Inferior parietal cortex (tissue), 1 donor: ENCODE data around the gene CFAP52.
"Not testable (repeated sequence)": the region's sequence is repeated elsewhere in the genome, so short reads cannot be mapped to it uniquely, and the experiment has no call there.

ENCODE experiments used
- DNase-seq: peaks from one replicate; pipeline ENCODE4 v3.0.0-alpha.2; 2016; ENCODE audit errors: extremely low spot score

The CFAP52 gene

DNA sequence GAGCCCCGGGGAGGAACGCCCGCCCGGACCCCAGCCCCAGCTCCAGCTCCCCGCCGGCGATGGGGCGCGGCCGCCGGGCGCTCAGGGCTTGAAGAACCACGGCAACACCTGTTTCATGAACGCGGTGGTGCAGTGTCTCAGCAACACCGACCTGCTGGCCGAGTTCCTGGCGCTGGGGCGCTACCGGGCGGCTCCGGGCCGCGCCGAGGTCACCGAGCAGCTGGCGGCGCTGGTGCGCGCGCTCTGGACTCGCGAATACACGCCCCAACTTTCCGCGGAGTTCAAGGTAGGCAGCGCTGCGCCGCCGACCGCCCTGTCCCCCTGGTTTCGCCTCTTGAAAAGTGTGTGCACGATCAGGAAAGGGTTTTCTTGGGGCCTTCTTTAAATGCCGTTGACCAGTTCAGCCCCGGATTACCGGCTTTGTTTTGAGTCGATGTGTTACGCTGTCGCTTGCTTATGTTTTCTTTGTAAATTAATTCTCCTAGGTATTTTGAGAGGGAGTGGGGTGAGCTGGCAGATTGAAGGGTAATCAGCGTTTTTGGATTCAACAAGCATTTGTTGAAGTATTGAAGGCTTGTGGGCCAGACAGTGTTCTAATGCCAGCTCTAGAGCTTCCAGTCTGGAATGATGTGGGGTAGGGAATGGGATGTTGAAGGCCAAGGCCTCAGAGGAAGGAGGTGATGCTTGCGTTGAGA is 69.6 kb downstream of the CFAP52 start:
- DNase-seq, result no peak

DNA sequence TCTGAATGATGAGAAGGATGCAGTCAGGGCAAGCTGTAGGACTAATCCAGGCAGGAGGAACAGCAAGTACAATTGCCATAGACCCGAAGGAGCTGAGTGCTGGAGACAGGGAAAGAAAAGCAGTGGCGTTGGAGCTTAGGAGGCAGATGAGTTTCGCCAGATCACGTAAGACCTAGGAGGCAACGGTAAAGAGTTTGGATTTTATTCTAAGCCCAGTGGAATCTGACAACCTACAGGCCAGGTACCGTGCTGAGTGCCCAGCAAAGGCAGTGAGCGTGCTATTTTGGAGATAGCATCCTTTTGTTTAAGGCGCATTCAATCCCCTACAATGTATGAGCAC is 70.1 kb downstream of the CFAP52 start:
- DNase-seq, result no peak

DNA sequence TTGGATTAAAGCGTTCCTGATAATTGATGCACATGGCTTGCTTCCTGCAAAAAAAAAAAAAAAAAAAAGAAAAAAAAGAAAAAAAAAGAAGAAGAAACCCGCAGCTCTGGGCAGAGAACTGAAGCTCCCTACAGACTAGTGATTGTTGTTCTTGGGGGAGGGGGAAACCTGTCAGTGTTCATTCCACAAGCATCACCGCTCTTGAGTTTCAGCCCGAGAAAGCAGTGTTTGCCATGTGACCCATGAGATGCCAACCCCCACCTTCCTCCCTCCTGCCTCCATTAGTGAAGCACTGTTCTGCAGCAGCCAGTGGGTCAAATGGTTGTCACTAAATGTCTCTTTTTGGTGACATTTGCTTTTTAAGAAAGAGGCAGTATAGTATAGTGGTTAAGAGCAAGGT is 70.6 kb downstream of the CFAP52 start:
- DNase-seq, result no peak

DNA sequence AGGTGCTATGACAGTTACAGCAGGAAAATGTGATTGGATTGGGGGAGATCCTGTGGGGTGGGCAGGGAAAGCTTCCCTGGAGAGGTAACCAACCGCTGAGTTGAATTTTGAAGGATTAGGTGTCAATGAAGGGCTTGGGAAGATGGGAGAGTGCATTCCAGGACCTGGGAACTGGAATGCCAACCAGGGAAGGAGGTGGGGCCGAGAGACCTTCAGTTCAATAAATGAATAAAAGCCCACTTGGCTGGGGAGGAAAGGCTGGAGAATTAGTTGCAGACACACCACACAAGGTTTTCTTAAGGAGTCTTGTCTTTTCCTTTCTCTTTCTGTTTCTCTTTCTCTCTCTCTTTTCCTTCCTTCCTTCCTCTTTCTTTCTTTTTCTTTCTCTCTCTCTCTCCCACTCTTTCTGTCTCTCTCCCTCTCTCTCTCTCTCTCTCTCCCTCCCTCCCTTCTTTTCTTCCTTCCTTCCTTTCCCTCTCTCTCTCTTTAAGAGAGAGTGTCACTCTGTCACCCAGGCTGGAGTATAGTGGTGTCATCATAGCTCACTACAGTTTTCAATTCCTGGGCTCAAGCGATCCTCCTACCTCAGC is 72.2 kb downstream of the CFAP52 start:
- DNase-seq, result no peak

DNA sequence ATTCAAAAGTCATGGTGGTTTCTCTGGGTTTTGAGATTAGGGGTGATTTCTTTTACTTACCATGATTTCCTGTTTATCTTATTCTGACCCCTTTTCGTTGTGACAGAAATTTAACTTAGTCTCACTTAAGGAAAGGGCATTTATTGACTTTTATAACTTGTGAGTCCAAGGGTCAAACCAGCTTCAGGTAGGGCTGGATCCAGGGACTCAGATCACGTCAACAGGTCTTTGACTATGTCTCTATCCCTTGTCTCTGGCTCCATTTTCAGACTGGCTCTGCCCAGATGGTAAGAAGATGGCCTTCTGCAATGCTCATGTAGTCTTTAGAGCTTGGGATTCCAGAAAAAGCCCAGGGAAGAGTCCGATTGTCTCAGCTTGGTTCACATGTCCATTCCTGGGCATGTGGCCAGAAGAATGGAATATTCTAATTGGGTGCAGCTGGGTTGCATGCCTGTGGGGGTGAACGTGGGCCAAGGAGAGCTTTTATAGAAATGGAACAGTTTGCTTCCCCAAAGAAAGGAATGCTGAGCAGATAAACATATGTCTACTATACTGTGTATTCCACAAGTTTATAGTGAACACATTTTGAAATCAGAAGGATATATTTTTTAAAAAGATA is 82.3 kb downstream of the CFAP52 start:
- DNase-seq, result no peak

DNA sequence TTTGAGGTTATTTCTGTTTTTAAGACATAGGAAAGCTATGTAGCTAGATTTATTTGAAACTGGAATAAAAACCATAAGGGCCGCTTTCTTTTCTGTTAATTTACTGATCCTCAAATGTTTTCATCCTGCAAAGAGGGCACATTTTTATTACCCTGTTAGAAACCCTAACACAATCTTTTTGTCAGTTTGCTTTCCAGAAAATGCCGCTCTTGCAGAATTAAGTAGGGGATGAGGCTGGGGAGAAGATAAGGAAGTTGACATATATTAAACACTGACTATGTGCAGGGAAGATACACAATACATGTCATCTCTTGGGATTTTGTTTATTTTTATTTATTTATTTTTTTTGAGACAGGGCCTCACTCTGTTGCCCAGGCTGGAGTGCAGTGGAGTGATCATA is 84.6 kb downstream of the CFAP52 start:
- DNase-seq, result no peak

DNA sequence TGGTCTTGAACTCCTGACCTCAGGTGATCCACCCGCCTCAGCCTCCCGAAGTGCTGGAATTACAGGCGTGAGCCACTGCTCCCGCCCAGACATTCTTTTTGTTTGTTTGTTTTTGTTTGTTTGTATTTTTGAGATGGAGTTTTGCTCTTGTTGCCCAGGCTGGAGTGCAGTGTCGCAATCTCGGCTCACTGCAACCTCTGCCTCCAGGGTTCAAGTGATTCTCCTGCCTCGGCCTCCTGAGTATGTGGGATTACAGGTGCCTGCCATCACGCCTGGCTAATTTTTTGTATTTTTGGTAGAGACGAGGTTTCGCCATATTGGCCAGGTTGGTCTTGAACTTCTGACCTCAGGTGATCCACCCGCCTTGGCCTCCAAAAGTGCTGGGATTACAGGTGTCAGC is 87.1 kb downstream of the CFAP52 start:
- not testable (repeated sequence) for DNase-seq

DNA sequence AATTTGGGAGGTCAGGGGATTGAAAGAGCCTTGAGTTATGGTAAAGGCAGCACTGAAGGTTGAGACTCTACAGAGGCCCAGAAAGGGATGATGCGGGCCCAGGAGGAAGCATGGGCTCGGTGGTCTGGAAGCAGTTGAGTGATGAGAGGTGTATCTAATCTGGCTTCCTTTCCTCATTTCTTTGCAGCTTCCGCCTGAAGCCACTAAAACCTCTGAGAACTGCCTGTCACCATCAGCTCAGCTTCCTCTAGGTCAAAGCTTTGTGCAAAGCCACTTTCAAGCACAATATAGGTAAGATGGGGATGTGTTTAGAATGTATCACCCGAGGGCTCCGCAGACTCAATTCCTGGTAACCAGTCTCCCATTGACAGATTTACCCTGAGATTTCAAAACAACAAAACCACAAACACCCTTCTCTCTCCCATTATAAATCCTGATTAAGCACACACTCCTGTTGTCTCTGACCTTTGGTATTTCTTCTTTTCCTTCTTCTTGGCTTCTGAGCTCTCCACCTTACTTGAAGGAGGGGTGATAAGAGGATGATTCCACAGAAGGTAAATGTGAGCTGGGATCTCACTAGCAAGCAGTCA is 90.1 kb downstream of the CFAP52 start:
- DNase-seq, result no peak

DNA sequence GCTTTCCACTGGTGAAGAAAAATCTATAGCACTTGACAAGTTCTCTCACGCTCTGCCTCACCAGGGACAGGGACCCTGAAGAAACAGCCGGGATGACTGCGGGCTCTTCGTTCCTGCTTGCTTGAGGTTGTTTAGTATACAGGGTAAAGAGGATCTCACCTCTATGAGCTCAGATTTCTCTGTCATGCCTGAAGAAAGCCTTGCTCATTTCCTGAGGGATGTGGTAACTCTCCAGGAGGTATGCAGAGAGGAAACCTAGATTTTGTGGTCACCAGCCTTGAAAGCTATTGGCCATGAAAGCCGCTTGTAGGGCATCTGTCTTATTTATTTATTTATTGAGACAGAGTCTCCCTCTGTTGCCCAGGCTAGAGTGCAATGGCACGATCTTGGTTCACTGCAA is 92.1 kb downstream of the CFAP52 start:
- DNase-seq, result no peak

DNA sequence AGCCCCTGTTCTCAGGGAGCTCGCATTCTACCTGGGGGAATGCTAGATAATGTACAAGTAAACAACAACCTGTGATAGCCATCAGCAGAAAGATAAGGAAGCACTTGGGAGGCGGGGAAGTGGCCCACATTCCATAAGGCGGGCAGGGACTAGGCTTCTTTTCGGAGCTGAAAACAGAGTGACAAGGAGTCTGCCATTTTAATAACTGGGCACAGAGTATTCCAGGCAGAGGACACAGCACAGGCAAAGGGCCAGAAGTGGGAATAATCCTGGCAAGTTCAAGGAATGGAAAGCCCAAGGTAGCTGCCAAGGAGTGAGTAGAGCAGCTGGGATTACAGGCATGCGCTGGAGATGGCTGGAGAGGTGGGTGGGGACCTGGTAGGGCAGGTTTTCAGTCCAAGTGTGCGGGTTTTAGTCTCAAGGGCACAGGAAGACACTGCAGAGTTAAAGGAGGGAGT is 93.1 kb downstream of the CFAP52 start:
- DNase-seq, result no peak

DNA sequence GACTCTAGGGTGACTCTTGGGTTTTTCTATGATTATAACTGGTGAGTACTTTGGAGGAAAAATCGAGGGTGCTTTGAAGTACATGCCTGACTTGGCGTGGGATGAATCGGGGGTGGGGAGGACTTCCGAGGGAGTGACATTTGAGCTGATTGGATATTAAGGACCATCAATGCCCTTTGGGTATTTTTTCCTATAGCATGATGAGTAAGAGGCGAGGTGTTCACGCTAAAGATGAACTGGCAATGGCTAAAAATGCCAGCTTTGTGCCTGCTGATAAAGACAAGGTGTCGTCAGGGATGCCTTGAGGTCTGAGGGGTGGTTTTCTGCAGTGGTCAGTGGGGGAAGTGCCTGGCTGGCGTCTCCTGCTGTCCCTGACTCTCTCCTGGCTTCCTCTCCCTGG is 94.2 kb downstream of the CFAP52 start:
- DNase-seq, result no peak

DNA sequence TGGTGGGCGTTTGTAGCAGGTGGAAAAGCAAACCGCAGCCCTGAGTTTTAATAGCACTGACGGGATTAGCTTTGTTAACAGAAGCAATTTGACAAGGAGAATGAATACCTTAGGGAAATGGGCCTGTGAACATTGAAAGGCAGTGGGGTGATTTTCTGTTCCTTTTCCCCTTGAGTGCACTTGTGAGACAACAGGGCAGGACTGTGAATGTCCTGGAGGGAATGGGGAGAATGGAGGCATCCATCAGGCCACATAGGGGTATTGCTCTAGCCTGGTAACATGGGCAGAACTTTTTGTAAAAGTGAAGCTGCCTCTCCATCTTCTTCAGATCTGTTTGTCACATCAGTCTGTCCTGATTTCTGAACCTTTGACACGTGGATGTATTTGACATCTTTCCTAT is 95.1 kb downstream of the CFAP52 start:
- DNase-seq, result no peak

DNA sequence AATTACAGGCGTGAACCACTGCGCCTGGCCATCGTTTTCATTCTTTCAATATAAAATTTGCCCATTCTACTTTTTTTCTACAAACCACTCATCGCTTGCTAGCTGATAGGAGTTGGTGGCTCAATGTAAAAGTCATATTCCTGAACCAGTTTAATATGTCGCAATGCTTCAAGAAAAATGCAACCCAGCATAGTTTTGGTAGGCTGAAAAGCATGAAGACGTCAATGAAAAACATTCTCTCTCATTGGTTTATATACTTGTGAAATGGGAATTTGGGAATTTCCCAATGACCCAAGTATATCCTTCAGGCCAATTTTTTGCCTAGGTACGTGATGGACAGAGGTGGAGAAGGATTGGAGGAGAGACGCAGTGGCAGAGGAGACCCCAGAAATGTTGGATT is 95.8 kb downstream of the CFAP52 start:
- DNase-seq, result no peak

DNA sequence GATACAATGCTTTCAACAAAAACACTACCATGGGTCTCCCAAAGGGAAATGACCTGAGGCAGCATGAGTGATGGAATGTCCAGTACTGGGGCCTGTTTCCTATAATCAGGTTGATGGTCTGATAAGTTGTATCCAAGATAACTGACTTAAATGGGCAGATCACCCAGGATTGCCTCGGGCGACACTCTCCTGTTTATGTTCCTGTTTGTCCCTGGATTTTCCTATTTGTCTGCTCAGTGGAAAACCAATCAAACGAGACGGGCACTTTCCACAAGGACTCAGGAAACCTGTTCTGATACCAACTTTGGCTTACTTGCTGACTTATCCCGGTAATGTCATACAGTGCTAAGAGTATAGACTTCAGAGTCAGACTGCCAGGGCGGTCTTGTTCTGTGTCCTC is 96.2 kb downstream of the CFAP52 start:
- no peak for DNase-seq

DNA sequence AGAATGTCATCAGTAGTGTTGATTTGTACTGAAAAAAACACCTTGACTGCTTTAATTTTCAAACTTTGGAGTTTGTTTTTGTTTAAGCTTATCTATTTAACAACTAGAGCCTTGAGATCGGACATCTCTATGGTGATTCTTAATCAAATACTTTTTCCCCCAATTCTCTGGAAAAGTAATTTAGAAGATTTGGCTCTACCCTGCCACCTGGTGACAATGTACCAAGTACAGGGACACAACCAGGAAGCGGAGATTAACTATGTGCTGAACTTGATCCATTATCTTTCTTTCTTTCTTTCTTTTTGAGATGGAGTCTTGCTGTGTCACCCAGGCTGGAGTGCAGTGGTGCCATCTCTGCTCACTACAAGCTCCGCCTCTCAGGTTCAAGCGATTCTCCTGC is 99.6 kb downstream of the CFAP52 start:
- DNase-seq, result peak; percentile 16

DNA sequence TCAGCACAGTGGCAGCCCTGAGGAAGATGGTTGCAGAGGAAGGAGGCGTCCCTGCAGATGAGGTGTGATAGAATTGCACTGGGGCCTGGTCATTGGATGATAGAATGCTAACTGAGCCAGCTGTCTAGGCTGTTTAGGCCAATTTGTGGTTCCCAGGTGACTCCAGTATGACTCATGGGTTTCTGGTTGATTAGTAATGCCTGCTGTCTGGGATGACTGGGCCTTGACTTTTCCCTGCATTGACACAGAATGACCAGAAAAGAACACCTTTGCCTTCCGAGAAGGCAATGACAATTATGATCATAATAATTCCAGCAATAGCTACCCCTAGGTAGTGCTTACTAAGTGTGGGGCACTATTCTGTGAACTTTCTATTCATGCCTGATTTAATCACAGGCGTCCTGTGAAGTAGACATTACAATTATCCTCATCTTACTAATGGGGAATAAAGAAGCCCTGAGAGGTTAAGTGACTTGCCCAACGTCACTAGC is 100.4 kb downstream of the CFAP52 start:
- no peak for DNase-seq

DNA sequence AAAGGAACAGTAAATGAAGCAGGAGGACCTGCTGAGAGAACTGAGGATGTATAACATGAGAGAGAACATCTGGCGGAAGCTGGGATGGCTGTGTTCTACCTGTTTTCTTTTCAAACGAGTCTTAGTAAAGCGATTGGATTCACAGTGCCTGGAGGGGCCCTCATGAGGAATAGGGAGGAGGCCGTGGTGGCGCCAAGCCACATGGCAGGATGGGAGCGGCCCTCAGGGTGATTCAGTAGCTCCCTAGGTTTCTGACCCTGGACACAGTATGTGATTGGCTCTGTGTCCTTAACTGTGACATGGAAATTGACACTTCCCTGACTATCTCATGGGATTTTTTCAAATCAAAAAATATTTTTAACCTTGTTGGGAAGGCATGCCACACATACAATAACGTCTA is 101.0 kb downstream of the CFAP52 start:
- no peak for DNase-seq

DNA sequence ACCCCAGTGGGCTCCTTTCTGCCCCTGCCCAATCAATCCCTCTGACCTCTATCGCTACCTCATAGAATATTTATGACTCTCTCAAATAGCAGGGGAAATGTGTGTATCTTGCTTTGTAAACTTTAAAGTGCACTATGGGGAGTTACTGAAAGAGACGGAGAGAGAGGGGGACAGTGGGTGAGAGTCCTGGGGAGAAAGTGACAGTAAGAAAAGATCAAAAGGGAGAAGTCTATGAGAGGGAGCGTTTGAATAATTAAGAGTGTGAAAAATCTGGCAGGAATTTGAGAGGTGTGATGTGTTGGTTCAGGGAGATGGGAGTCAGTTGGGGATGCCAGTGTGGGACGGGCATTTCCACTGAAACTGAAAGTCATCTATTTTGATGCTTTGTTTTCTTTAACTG is 101.5 kb downstream of the CFAP52 start:
- no peak for DNase-seq

DNA sequence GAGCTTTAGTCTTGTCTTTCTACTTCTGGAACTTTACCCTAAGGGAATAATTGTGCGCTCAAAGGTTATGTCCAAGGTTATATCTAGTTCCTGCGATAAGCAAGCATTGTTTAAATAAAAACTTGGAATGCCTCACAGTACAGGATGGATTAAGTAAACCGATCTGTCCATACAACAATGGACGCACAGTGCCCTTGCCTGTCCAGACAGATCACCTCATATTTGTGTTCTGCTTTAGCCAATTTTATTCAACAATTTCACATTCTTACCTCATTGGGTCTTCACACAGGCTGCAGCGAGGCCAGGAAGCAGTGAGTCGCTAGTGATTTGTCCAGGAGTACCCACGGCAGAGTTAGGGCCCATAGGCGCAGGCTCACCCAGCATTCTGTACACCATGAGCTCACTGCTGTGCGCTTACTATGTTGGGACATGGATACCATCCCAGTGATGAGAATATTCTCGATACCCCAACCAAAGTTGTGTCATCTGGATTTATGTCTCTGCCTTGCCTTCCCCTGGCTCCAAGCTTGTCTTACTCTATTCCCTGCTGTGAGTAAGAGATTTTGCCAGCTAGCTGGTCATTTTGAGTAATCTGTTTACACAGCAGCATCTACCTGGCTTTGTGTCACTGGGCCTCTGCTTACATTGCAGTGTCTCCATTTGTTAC is 108.6 kb downstream of the CFAP52 start:
- DNase-seq, result no peak
